Fibroblast of pulmonary artery (primary cell): ENCODE measurements around the gene CCL25.

Source experiments
- DNase-seq: peaks from one replicate; pipeline ENCODE4 v3.0.0-alpha.2; 2010; ENCODE audit warnings: low read depth
- H3K4me3 ChIP-seq: replicated peaks from 2 replicates; pipeline ENCODE4 v1.5.1; 2011; ENCODE audit warnings: low read depth, mild to moderate bottlenecking, control low read depth, low read length, moderate library complexity
- TF ChIP-seq, protein P1 (sequence below): IDR thresholded peaks from 2 replicates; pipeline ENCODE4 v1.5.1; 2011; ENCODE audit warnings: mild to moderate bottlenecking, control low read depth, low read length, inconsistent platforms; ENCODE audit errors: missing control alignments

CCL25 gene

DNA sequence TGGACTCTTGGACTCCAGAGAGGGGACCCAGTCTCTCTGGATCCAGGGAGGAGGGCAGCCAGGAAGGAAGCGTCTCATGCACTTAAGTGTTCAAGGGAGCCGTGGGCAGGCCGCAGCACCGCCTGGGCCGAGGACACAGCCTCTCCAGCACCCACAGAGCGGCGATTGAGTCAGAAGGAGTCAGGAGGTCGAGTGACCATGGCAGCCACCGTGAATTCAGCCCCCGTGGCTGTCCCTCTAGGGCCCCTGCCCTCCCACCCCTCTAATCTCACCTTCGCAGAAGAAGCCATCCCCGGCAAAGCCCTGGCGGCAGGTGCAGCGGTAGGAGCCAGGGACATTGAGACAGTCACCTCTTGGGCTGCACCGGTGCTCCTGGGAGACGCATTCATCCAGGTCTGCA lies 58.8 kb downstream of the CCL25 start:
- TF ChIP-seq, protein P1, sequence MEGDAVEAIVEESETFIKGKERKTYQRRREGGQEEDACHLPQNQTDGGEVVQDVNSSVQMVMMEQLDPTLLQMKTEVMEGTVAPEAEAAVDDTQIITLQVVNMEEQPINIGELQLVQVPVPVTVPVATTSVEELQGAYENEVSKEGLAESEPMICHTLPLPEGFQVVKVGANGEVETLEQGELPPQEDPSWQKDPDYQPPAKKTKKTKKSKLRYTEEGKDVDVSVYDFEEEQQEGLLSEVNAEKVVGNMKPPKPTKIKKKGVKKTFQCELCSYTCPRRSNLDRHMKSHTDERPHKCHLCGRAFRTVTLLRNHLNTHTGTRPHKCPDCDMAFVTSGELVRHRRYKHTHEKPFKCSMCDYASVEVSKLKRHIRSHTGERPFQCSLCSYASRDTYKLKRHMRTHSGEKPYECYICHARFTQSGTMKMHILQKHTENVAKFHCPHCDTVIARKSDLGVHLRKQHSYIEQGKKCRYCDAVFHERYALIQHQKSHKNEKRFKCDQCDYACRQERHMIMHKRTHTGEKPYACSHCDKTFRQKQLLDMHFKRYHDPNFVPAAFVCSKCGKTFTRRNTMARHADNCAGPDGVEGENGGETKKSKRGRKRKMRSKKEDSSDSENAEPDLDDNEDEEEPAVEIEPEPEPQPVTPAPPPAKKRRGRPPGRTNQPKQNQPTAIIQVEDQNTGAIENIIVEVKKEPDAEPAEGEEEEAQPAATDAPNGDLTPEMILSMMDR: no peak
- no peak overlapping the region for H3K4me3 ChIP-seq
- no peak for DNase-seq
